Esophagus muscularis mucosa (tissue), 4 donors: Measurements from ENCODE around the gene MTRF1.

ENCODE experiments used
- EP300 ChIP-seq: sonication (generic); formaldehyde crosslinking; IDR thresholded peaks from one replicate; pipeline ENCODE4 v1.6.1; 2017; ENCODE audit warnings: antibody characterized with exemption
- POLR2A ChIP-seq: fragments of 450-650 bp; IDR thresholded peaks from one replicate; pipeline ENCODE4 v1.6.1; 2017; ENCODE audit warnings: antibody characterized with exemption, moderate library complexity, mild to moderate bottlenecking, low read depth
- POLR2AphosphoS5 ChIP-seq, 2 donors: sonication (generic); formaldehyde crosslinking; IDR thresholded peaks; one replicate each; pipeline ENCODE4 v1.6.1; 2017; ENCODE audit warnings: antibody characterized with exemption in 2 of 2
- TF ChIP-seq, protein P1 (sequence below), 3 experiments: fragments of 200-600 bp in 2 of 3; fragments of 450-650 bp in 1 of 3; sonication (generic) in 2 of 3; IDR thresholded peaks; one replicate each; pipeline ENCODE4 v1.5.1; 2017 to 2019; ENCODE audit warnings: antibody characterized with exemption in 3 of 3, mild to moderate bottlenecking in 2 of 3, moderate library complexity in 1 of 3

DNA sequence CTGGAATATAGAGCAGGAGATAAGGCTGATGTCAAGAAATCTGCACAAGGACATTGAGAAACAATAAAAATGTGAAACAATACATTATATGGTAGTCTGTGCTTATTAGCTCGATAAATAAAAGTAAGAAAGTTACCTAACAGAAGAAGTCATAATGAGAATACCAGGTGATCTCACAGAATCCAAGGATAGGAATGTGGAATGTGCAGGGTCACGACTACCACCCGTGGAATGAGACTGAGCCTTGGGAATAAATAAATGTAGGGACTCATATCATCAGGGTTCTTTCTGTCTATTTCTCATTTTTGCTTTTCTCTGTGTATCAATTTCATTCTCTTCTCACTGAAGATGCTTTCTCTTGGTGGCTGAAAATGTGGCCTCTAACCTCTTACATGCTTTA lies 43.0 kb downstream of the MTRF1 start:
- TF ChIP-seq, protein P1, sequence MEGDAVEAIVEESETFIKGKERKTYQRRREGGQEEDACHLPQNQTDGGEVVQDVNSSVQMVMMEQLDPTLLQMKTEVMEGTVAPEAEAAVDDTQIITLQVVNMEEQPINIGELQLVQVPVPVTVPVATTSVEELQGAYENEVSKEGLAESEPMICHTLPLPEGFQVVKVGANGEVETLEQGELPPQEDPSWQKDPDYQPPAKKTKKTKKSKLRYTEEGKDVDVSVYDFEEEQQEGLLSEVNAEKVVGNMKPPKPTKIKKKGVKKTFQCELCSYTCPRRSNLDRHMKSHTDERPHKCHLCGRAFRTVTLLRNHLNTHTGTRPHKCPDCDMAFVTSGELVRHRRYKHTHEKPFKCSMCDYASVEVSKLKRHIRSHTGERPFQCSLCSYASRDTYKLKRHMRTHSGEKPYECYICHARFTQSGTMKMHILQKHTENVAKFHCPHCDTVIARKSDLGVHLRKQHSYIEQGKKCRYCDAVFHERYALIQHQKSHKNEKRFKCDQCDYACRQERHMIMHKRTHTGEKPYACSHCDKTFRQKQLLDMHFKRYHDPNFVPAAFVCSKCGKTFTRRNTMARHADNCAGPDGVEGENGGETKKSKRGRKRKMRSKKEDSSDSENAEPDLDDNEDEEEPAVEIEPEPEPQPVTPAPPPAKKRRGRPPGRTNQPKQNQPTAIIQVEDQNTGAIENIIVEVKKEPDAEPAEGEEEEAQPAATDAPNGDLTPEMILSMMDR (IDR thresholded peaks at IDR 0.05), result no peak
- TF ChIP-seq EP300 (no peak), POLR2A (no peak), POLR2AphosphoS5 (IDR thresholded peaks at IDR 0.05) (no peak)
